ENCODE results near the gene CDK19. TPM values are rescaled to one million over a fixed set of nuclear protein-coding genes. Genes with fewer than 3 reads are reported as not detected.

The CDK19 gene
- total RNA-seq, 1 experiment from 2014 or later = 7.0 TPM

GRCh38 chr6:110658631-110659211 is 156.5 kb downstream of the CDK19 start:
- Histone ChIP-seq H3K23me2 (ENCODE audit: insufficient read length, low read depth, low read length, poor library complexity, severe bottlenecking) (no peaks in the 10 kb centered on the region), H2AFZ (ENCODE audit: low read length) (no peak overlapping the region), H3K79me1 (ENCODE audit: insufficient read depth, low read depth, low read length, poor library complexity, severe bottlenecking) (no peaks in the 10 kb centered on the region), H3K9ac (ENCODE audit: extremely low read depth, insufficient read length, low read length) (no peak overlapping the region), H4K5ac (ENCODE audit: insufficient read length, low read depth, low read length) (no peak overlapping the region), H3K27ac (ENCODE audit: insufficient read length, low read depth, low read length) (no peak overlapping the region), H3K79me2 (ENCODE audit: insufficient read depth, low read length) (no peaks in the 10 kb centered on the region), H2BK12ac (ENCODE audit: insufficient read length, low read depth, low read length) (no peak overlapping the region), H2BK15ac (ENCODE audit: low read depth, low read length) (no peak overlapping the region), H2AK5ac (ENCODE audit: insufficient read length, low read length) (no peak overlapping the region), H3K9me3 (ENCODE audit: control insufficient read depth, low read depth, low read length) (no peaks in the 10 kb centered on the region), H3K4me2 (ENCODE audit: insufficient read depth, insufficient read length, low read length) (no peak overlapping the region), H3T11ph (ENCODE audit: low read length) (no peak overlapping the region), H3K23ac (ENCODE audit: insufficient read length, low read depth, low read length) (no peak overlapping the region), H3K4ac (ENCODE audit: low read depth, low read length) (no peak overlapping the region), H2BK5ac (ENCODE audit: insufficient read length, low read length) (no peak overlapping the region), H4K8ac (replicated peaks; ENCODE audit: insufficient read length, low read depth, low read length) (no peak overlapping the region), H3K14ac (ENCODE audit: insufficient read depth, low read length) (no peak overlapping the region), H3K4me1 (ENCODE audit: insufficient read depth, low read length) (no peaks in the 10 kb centered on the region; the same call in 1 of the 2 replicates), H4K91ac (ENCODE audit: insufficient read length, low read depth, low read length) (no peak overlapping the region), H3K56ac (ENCODE audit: insufficient read length, low read depth, low read length) (no peak overlapping the region), H2BK120ac (ENCODE audit: low read depth, low read length, poor library complexity, severe bottlenecking) (no peak overlapping the region), H2BK20ac (ENCODE audit: low read depth, low read length, poor library complexity, severe bottlenecking) (no peak overlapping the region), H4K20me1 (ENCODE audit: control insufficient read depth, insufficient read depth, insufficient read length) (no peaks in the 10 kb centered on the region), H3K18ac (ENCODE audit: insufficient read length, low read depth, low read length) (no peak overlapping the region), H3K27me3 (ENCODE audit: insufficient read depth, low read length) (no peaks in the 10 kb centered on the region)
- no CpG with 5 or more reads among the region's 2 CpGs for WGBS (ENCODE audit: extremely low coverage, insufficient read length, low lambda C conversion rate)
- TF ChIP-seq CTCF (conservative IDR thresholded peaks at IDR 0.05) = no peak
- Mint-ChIP-seq H3K9me3 (no peaks in the 10 kb centered on the region), H3K27ac (0 out of 7 replicates have a peak overlapping the region, but pooled peaks of 1 of the 3 experiments have one; percentile 34), H3K4me3 (no peak overlapping the region), H3K4me1 (peaks cover 2 to 16% of the 10 kb centered on the region in 2 experiments), H3K36me3 (ENCODE audit: insufficient read depth in 1 of 3, low read depth in 3 of 3) (peaks cover 0 to 4% (median 0%) of the 10 kb centered on the region in 3 experiments; a peak in 2 of 7 replicates), H3K27me3 (ENCODE audit: low read depth) (no peaks in the 10 kb centered on the region)
- DNase-seq = no peak

Data from H9 (cell line).